Measurements from ENCODE around the gene FMO2.

DNA sequence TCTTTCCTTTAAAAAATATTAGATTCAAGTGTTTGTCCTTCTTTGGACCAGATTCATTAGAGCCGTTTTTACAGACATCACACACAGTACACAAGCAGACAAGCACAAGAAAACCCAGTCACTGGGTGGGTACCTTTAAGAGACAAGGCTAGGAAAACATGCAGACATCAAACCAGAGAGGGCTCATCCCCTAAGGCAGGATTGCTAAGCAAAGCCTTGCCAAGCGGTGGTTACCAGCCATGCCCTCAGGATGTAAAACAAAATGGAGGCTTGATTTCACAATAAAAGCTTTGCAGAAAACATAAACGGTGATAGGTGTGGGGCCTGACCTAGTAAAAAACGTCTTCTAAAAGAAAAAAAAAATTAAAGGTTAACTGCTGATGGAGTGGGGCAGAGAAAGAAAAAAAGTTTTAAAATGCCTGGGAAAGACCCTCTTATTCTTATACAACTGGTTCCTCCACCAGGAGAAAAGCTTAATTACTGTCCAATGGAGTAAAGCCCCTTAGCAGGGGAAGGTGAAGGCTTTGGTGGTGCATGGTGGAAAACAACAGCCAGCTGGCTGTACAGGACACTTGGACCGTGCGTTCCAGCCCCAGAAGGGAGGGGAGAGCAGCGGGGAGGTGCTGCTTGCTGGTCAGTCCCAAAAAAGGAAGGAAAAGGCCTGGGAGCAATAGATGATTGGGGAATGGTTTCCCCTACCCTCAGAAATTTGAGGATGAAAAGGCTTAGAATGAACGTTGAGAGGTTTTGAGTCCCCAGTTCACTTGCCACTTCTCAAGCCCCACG is 32.8 kb downstream of the FMO2 start:
- TF ChIP-seq POLR2A (IDR thresholded peaks at IDR 0.05) = no peak
- TF ChIP-seq, protein P1, sequence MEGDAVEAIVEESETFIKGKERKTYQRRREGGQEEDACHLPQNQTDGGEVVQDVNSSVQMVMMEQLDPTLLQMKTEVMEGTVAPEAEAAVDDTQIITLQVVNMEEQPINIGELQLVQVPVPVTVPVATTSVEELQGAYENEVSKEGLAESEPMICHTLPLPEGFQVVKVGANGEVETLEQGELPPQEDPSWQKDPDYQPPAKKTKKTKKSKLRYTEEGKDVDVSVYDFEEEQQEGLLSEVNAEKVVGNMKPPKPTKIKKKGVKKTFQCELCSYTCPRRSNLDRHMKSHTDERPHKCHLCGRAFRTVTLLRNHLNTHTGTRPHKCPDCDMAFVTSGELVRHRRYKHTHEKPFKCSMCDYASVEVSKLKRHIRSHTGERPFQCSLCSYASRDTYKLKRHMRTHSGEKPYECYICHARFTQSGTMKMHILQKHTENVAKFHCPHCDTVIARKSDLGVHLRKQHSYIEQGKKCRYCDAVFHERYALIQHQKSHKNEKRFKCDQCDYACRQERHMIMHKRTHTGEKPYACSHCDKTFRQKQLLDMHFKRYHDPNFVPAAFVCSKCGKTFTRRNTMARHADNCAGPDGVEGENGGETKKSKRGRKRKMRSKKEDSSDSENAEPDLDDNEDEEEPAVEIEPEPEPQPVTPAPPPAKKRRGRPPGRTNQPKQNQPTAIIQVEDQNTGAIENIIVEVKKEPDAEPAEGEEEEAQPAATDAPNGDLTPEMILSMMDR (IDR thresholded peaks at IDR 0.05) = no peak
